Measurements from ENCODE around the gene VAMP4.

- TF ChIP-seq SIX5 (IDR thresholded peaks at IDR 0.05; ENCODE audit: low read depth, low read length, severe bottlenecking) (no peak), GABPA (IDR thresholded peaks at IDR 0.05; ENCODE audit: low read depth) (no peak), POLR2AphosphoS5 (IDR thresholded peaks at IDR 0.05; ENCODE audit: low read length) (no peak), POLR2A (IDR thresholded peaks at IDR 0.05; ENCODE audit: low read depth, low read length) (no peak), CTCF (IDR thresholded peaks at IDR 0.05 in 2 of 3, conservative IDR thresholded peaks at IDR 0.05 in 1 of 3; ENCODE audit: control insufficient read depth in 2 of 3, extremely low read depth in 1 of 3, insufficient read depth in 1 of 3, low read depth in 3 of 3, low read length in 3 of 3) (peak; percentile 62 to 89 (median 86)), NR2F1 (conservative IDR thresholded peaks at IDR 0.05) (no peak), EP300 (IDR thresholded peaks at IDR 0.05; ENCODE audit: borderline replicate concordance in 1 of 2, control insufficient read depth in 1 of 2, low read depth in 2 of 2, low read length in 2 of 2) (no peak), SIN3A (IDR thresholded peaks at IDR 0.05; ENCODE audit: low read depth, low read length) (no peak), EZH2 (IDR thresholded peaks at IDR 0.05; ENCODE audit: borderline replicate concordance, control insufficient read depth, low read depth, low read length) (no peak), ZNF274 (IDR thresholded peaks at IDR 0.05; ENCODE audit: insufficient read depth, insufficient read length) (no peak), KDM1A (IDR thresholded peaks at IDR 0.05; ENCODE audit: borderline replicate concordance) (no peak), FOS (IDR thresholded peaks at IDR 0.05; ENCODE audit: borderline replicate concordance, extremely low read depth, insufficient read length) (no peak)
Observed at GRCh38 chr1:171654942-171655745, 86.7 kb downstream of the VAMP4 start.
